H1 (cell line): Measurements from ENCODE around the gene GLUD1.
"Not testable (repeated sequence)": the region's sequence is repeated elsewhere in the genome, so short reads cannot be mapped to it uniquely, and the experiment has no call there.

Experiments used
- CBX5 ChIP-seq: fragments of 300-800, 300-1000 bp; sonication (generic); IDR thresholded peaks from 2 replicates; pipeline ENCODE4 v1.7.1; 2016; ENCODE audit warnings: antibody characterized with exemption, low read length, low read depth
- CEBPB ChIP-seq: IDR thresholded peaks from 2 replicates; pipeline ENCODE4 v1.6.1; 2012; ENCODE audit warnings: low read depth, low read length
- CHD2 ChIP-seq: IDR thresholded peaks from 2 replicates; pipeline ENCODE4 v1.6.1; 2012; ENCODE audit warnings: low read length, improper control_type of control experiment
- CTCF ChIP-seq, 3 experiments: IDR thresholded peaks; 1 replicate in 2 of 3; 2 replicates in 1 of 3; pipeline versions ENCODE4 v1.5.1 to v1.6.1; 2011; ENCODE audit warnings: low read length in 3 of 3, mild to moderate bottlenecking in 3 of 3, inconsistent platforms in 2 of 3, low read depth in 1 of 3, moderate library complexity in 1 of 3; ENCODE audit not compliant: insufficient read depth in 1 of 3; ENCODE audit errors: control extremely low read depth in 1 of 3
- EP300 ChIP-seq, 2 experiments: IDR thresholded peaks; 1 replicate in 1 of 2; 2 replicates in 1 of 2; pipeline ENCODE4 v1.6.1; 2011 to 2012; ENCODE audit warnings: low read depth in 2 of 2, low read length in 2 of 2, mild to moderate bottlenecking in 2 of 2, borderline replicate concordance in 1 of 2, inconsistent platforms in 1 of 2, moderate library complexity in 1 of 2
- EZH2 ChIP-seq: fragments of 200-600 bp; sonication (generic); IDR thresholded peaks from 2 replicates; pipeline ENCODE4 v1.7.1; 2012; ENCODE audit warnings: low read depth, mild to moderate bottlenecking, moderate library complexity, low read length, inconsistent platforms; ENCODE audit not compliant: severe bottlenecking
- HDAC6 ChIP-seq: IDR thresholded peaks from one replicate; pipeline ENCODE4 v1.7.1; 2012; ENCODE audit warnings: low read depth, mild to moderate bottlenecking, inconsistent platforms, low read length, moderate library complexity
- MAFK ChIP-seq: IDR thresholded peaks from 2 replicates; pipeline ENCODE4 v1.6.1; 2012; ENCODE audit warnings: low read depth, mild to moderate bottlenecking, improper control_type of control experiment, low read length
- POLR2A ChIP-seq, 2 experiments: IDR thresholded peaks; 1 replicate in 1 of 2; 2 replicates in 1 of 2; pipeline ENCODE4 v1.6.1; 2011; ENCODE audit warnings: low read depth in 2 of 2, low read length in 2 of 2, mild to moderate bottlenecking in 2 of 2; ENCODE audit errors: control extremely low read depth in 1 of 2
- RAD21 ChIP-seq, 2 experiments: IDR thresholded peaks in 1 of 2; conservative IDR thresholded peaks in 1 of 2; 2 replicates each; pipeline ENCODE4 v1.6.1; 2011; ENCODE audit warnings: low read depth in 2 of 2, low read length in 2 of 2, improper control_type of control experiment in 1 of 2, inconsistent platforms in 1 of 2, mild to moderate bottlenecking in 1 of 2, moderate library complexity in 1 of 2
- SRF ChIP-seq: IDR thresholded peaks from 2 replicates; pipeline ENCODE4 v1.6.1; 2011; ENCODE audit warnings: mild to moderate bottlenecking, low read depth, low read length, moderate library complexity
- YY1 ChIP-seq: IDR thresholded peaks from 2 replicates; pipeline ENCODE4 v1.6.1; 2011; ENCODE audit warnings: low read depth, mild to moderate bottlenecking, low read length

GRCh38 chr10:87083576-87084290 lies 10.9 kb downstream of the GLUD1 start:
- TF ChIP-seq EZH2; CTCF (IDR thresholded peaks at IDR 0.05; ENCODE audit: control extremely low read depth in 1 of 3, insufficient read depth in 1 of 3, low read depth in 1 of 3, low read length in 3 of 3); CHD2; SRF; CEBPB; YY1; RAD21 (IDR thresholded peaks at IDR 0.05 in 1 of 2, conservative IDR thresholded peaks at IDR 0.05 in 1 of 2; ENCODE audit: low read depth in 2 of 2, low read length in 2 of 2); HDAC6; CBX5; POLR2A (IDR thresholded peaks at IDR 0.05; ENCODE audit: control extremely low read depth in 1 of 2, low read depth in 2 of 2, low read length in 2 of 2); MAFK; EP300 (IDR thresholded peaks at IDR 0.05; ENCODE audit: borderline replicate concordance in 1 of 2, low read depth in 2 of 2, low read length in 2 of 2): not testable (repeated sequence)
